Measurements from ENCODE around the gene MAML3. TPM values are rescaled to one million over a fixed set of nuclear protein-coding genes. Genes with fewer than 3 reads are reported as not detected.

Gene MAML3
- total and polyA plus RNA-seq, 2 of the 13 experiments (the other 11 are each of a cell fraction or from before 2014, with no cell fraction given), result 0.05 to 0.13 TPM

- no peak for TF ChIP-seq CEBPB (IDR thresholded peaks at IDR 0.05; ENCODE audit: borderline replicate concordance, low read depth, low read length)
- no peak for TF ChIP-seq PTBP1 (IDR thresholded peaks at IDR 0.05; ENCODE audit: low read depth, low read length, poor library complexity, severe bottlenecking)
- no peak for TF ChIP-seq TOE1 (CRISPR knock-in tag; IDR thresholded peaks at IDR 0.05)
- peak; percentile 84 for TF ChIP-seq CBX1 (IDR thresholded peaks at IDR 0.05; ENCODE audit: low read depth)
- peak; percentile 85; the same call in 1 of the 2 replicates for TF ChIP-seq ZNF431 (CRISPR knock-in tag; IDR thresholded peaks at IDR 0.05; ENCODE audit: borderline replicate concordance, low read depth)
- no peak for TF ChIP-seq RARG (CRISPR knock-in tag; IDR thresholded peaks at IDR 0.05; ENCODE audit: low read depth)
- TF ChIP-seq TIGD3 (CRISPR knock-in tag; IDR thresholded peaks at IDR 0.05; ENCODE audit: borderline replicate concordance), result no peak
- TF ChIP-seq NCOA2 (CRISPR knock-in tag; IDR thresholded peaks at IDR 0.05), result peak; percentile 98
- TF ChIP-seq ETV6 (CRISPR knock-in tag; conservative IDR thresholded peaks at IDR 0.05), result peak; percentile 80
- TF ChIP-seq CCDC6 (CRISPR knock-in tag; IDR thresholded peaks at IDR 0.05), result peak; percentile 97
- TF ChIP-seq ZNF280B (CRISPR knock-in tag; IDR thresholded peaks at IDR 0.05; ENCODE audit: borderline replicate concordance), result no peak; the same call in 1 of the 2 replicates
- TF ChIP-seq HNRNPK (IDR thresholded peaks at IDR 0.05; ENCODE audit: low read depth, low read length, poor library complexity, severe bottlenecking), result no peak
- TF ChIP-seq ZNF143 (CRISPR knock-in tag; IDR thresholded peaks at IDR 0.05), result peak; percentile 65; the same call in 1 of the 2 replicates
- TF ChIP-seq ZNF747 (CRISPR knock-in tag; IDR thresholded peaks at IDR 0.05; ENCODE audit: borderline replicate concordance), result peak; percentile 46; the same call in 1 of the 2 replicates
- no peak for TF ChIP-seq NRL (CRISPR knock-in tag; IDR thresholded peaks at IDR 0.05; ENCODE audit: borderline replicate concordance)
- TF ChIP-seq POLR2AphosphoS2 (IDR thresholded peaks at IDR 0.05; ENCODE audit: low read depth, low read length), result no peak
- TF ChIP-seq MAX (IDR thresholded peaks at IDR 0.05), result peak; percentile 74
- TF ChIP-seq ZBTB34 (CRISPR knock-in tag; IDR thresholded peaks at IDR 0.05), result peak; percentile 94; the same call in 1 of the 2 replicates
- no peak for TF ChIP-seq ZNF740 (CRISPR knock-in tag; IDR thresholded peaks at IDR 0.05)
- peak; percentile 99 for TF ChIP-seq TBX2 (CRISPR knock-in tag; IDR thresholded peaks at IDR 0.05; ENCODE audit: borderline replicate concordance)
- peak; percentile 69 for TF ChIP-seq KAT8 (CRISPR knock-in tag; IDR thresholded peaks at IDR 0.05)
- TF ChIP-seq ZBTB46 (CRISPR knock-in tag; IDR thresholded peaks at IDR 0.05; ENCODE audit: borderline replicate concordance), result no peak
Measured at GRCh38 chr4:139841464-139842195, 312.4 kb downstream of the MAML3 start (continued).

All from HepG2 (cell line).